WTC11 (cell line): ENCODE measurements around the gene EXOC1L. TPM values are rescaled to one million over a fixed set of nuclear protein-coding genes. Genes with fewer than 3 reads are reported as not detected.

Experiments
- ATAC-seq: fragments of 200-7000 bp; cut with Tn5 transposase; 2 replicates; pipeline ENCODE4 v1.10.0; 2021; ENCODE audit warnings: mild to moderate bottlenecking, moderate library complexity
- CTCF ChIA-PET: fragments of 300-600 bp; sonication (Branson Sonifier 250); formaldehyde crosslinking; loops from one replicate; lab custom pipeline; 2021; ENCODE audit warnings: antibody characterized with exemption; lab: Charles Lee
- POLR2A ChIA-PET: fragments of 350-600 bp; sonication (Branson Sonifier 250); formaldehyde crosslinking; loops from one replicate; lab custom pipeline; 2021; ENCODE audit warnings: antibody characterized with exemption; lab: Charles Lee
- DNase-seq: peaks from one replicate; pipeline ENCODE4 v3.0.0; 2021; ENCODE audit warnings: low spot score
- H3K27ac Mint-ChIP-seq: 2 replicates; pipeline ENCODE4 v1.8.0; 2021; ENCODE audit warnings: mixed read lengths
- H3K27me3 Mint-ChIP-seq: 2 replicates; pipeline ENCODE4 v1.8.0; 2021; ENCODE audit warnings: low read depth, mild to moderate bottlenecking, moderate library complexity, mixed read lengths
- H3K36me3 Mint-ChIP-seq: 2 replicates; pipeline ENCODE4 v1.8.0; 2021; ENCODE audit warnings: mixed read lengths
- H3K4me1 Mint-ChIP-seq: 2 replicates; pipeline ENCODE4 v1.8.0; 2022; ENCODE audit warnings: mixed read lengths
- H3K4me3 Mint-ChIP-seq: 2 replicates; pipeline ENCODE4 v1.8.0; 2021; ENCODE audit warnings: mild to moderate bottlenecking, moderate library complexity, mixed read lengths
- H3K9me3 Mint-ChIP-seq: 2 replicates; pipeline ENCODE4 v1.8.0; 2021; ENCODE audit warnings: mixed read lengths
- ARID4B ChIP-seq: sonication (generic); formaldehyde crosslinking; IDR thresholded peaks from 2 replicates; pipeline ENCODE4 v1.8.0; 2023; ENCODE audit warnings: missing genetic modification reagents, mild to moderate bottlenecking, borderline replicate concordance
- ATF3 ChIP-seq: sonication (generic); formaldehyde crosslinking; conservative IDR thresholded peaks from 2 replicates; pipeline ENCODE4 v1.8.1; 2022; ENCODE audit warnings: mild to moderate bottlenecking, missing genetic modification reagents
- CTCF ChIP-seq: fragments of 200-600 bp; IDR thresholded peaks from 2 replicates; pipeline ENCODE4 v1.8.0; 2022; ENCODE audit warnings: antibody characterized with exemption
- ETV6 ChIP-seq: sonication (generic); formaldehyde crosslinking; IDR thresholded peaks from 2 replicates; pipeline ENCODE4 v1.8.1; 2022; ENCODE audit warnings: mild to moderate bottlenecking, missing genetic modification reagents
- JAZF1 ChIP-seq: fragments of 250-450 bp; sonication (Bioruptor Pico); IDR thresholded peaks from 2 replicates; pipeline ENCODE4 v1.9.0; 2021; ENCODE audit warnings: moderate library complexity, mild to moderate bottlenecking, inconsistent platforms
- MLX ChIP-seq: sonication (generic); formaldehyde crosslinking; IDR thresholded peaks from 2 replicates; pipeline ENCODE4 v1.8.1; 2023; ENCODE audit warnings: mild to moderate bottlenecking, missing genetic modification reagents, moderate library complexity
- NFYB ChIP-seq: sonication (generic); formaldehyde crosslinking; conservative IDR thresholded peaks from 2 replicates; pipeline ENCODE4 v1.8.0; 2022; ENCODE audit warnings: low read depth, missing genetic modification reagents
- PREB ChIP-seq: sonication (generic); formaldehyde crosslinking; IDR thresholded peaks from 2 replicates; pipeline ENCODE4 v1.8.1; 2022; ENCODE audit warnings: mild to moderate bottlenecking, missing genetic modification reagents, moderate library complexity, borderline replicate concordance
- RELA ChIP-seq: sonication (generic); formaldehyde crosslinking; IDR thresholded peaks from 2 replicates; pipeline ENCODE4 v1.8.1; 2022; ENCODE audit warnings: missing genetic modification reagents, mild to moderate bottlenecking, borderline replicate concordance
- SMAD4 ChIP-seq: sonication (generic); formaldehyde crosslinking; IDR thresholded peaks from 2 replicates; pipeline ENCODE4 v1.8.0; 2022; ENCODE audit warnings: mild to moderate bottlenecking, missing genetic modification reagents
- STAT6 ChIP-seq: sonication (generic); formaldehyde crosslinking; conservative IDR thresholded peaks from 2 replicates; pipeline ENCODE4 v1.8.1; 2023; ENCODE audit warnings: mild to moderate bottlenecking, low read depth, missing genetic modification reagents, moderate library complexity
- USF2 ChIP-seq: sonication (generic); formaldehyde crosslinking; IDR thresholded peaks from 2 replicates; pipeline ENCODE4 v1.8.1; 2023; ENCODE audit warnings: mild to moderate bottlenecking, missing genetic modification reagents, moderate library complexity
- ZBTB21 ChIP-seq: sonication (generic); formaldehyde crosslinking; IDR thresholded peaks from 2 replicates; pipeline ENCODE4 v1.8.1; 2023; ENCODE audit warnings: mild to moderate bottlenecking, missing genetic modification reagents, borderline replicate concordance
- ZNF232 ChIP-seq: sonication (generic); formaldehyde crosslinking; IDR thresholded peaks from 2 replicates; pipeline ENCODE4 v1.8.0; 2022; ENCODE audit warnings: mild to moderate bottlenecking, missing genetic modification reagents
- ZNF423 ChIP-seq: fragments of 250-450 bp; sonication (Bioruptor Pico); IDR thresholded peaks from 2 replicates; pipeline ENCODE4 v2.1.2; 2022; ENCODE audit warnings: mild to moderate bottlenecking, moderate library complexity
- total RNA-seq: library from RNA; stranded (reverse); gene quantifications from 3 replicates; pipeline ENCODE4 v1.2.3, GENCODE V29; 2021

Gene EXOC1L
- total RNA-seq, 1 experiment from 2014 or later: not detected

GRCh38 chr4:55865228-55865806 lies 45.7 kb downstream of the EXOC1L start:
- no peak overlapping the region for H3K27ac Mint-ChIP-seq
- H3K4me3 Mint-ChIP-seq: no peak overlapping the region
- DNase-seq: no peak
- H3K4me1 Mint-ChIP-seq: no peaks in the 10 kb centered on the region
- H3K9me3 Mint-ChIP-seq: no peaks in the 10 kb centered on the region
- ChIA-PET CTCF (interaction anchor here (1.0 to 1.2 kb wide), 3 partner anchors 23 to 46 kb away, joined by 3 read pairs; partner anchors contain the start of gene EXOC1L), POLR2A (no interaction called here)
- ATAC-seq: no peak
- no peaks in the 10 kb centered on the region for H3K27me3 Mint-ChIP-seq
- peaks cover 18% of the 10 kb centered on the region for H3K36me3 Mint-ChIP-seq
- no peak for TF ChIP-seq ZNF423 (CRISPR knock-in tag)
- no peak for TF ChIP-seq STAT6 (CRISPR knock-in tag)
- TF ChIP-seq PREB (CRISPR knock-in tag): no peak
- no peak for TF ChIP-seq CTCF
- TF ChIP-seq RELA (CRISPR knock-in tag): no peak
- no peak for TF ChIP-seq JAZF1
- no peak for TF ChIP-seq ZBTB21 (CRISPR knock-in tag)
- no peak for TF ChIP-seq USF2 (CRISPR knock-in tag)
- TF ChIP-seq ETV6 (CRISPR knock-in tag): no peak
- TF ChIP-seq MLX (CRISPR knock-in tag): no peak
- no peak for TF ChIP-seq NFYB (CRISPR knock-in tag)
- TF ChIP-seq ARID4B (CRISPR knock-in tag): no peak
- no peak for TF ChIP-seq ATF3 (CRISPR knock-in tag)
- no peak for TF ChIP-seq SMAD4
- no peak for TF ChIP-seq ZNF232 (CRISPR knock-in tag)
